ENCODE results near the gene PLCB1. TPM values are rescaled to one million over a fixed set of nuclear protein-coding genes. Genes with fewer than 3 reads are reported as not detected.

PLCB1 gene
- total and polyA plus RNA-seq, 3 experiments from 2014 or later = 8.5 to 9.9 (median 8.8) TPM

DNA sequence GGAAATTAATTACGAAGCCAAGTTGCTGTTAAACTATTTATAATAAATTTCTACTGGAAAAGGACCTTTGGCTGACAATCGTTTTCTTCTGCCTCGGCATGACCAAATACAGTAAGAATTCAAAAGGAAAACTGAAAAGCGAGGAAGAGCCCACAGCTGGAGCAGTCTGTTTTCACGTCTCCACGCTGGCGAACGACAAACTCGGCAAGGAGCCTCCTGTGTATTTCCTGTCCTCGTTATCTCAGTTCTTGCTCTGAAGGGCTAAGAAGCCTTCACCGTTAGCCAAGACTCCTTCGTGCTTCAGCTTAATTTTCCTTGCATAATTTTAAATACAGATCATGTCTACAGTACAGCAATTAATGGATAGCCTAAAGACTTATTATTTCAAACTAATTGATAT, 722.5 kb downstream of the PLCB1 start:
- Mint-ChIP-seq H3K27me3 (no peaks in the 10 kb centered on the region), H3K9me3 (no peaks in the 10 kb centered on the region), H3K4me3 (no peak overlapping the region), H3K4me1 (no peaks in the 10 kb centered on the region), H3K36me3 (peaks cover 0 to 5% (median 0%) of the 10 kb centered on the region in 3 donors), H3K27ac (no peak overlapping the region)
- no peak overlapping the region for H3K4me3 ChIP-seq (ENCODE audit: low read length)
- CTCF ChIA-PET = interaction anchor here (1.8 kb wide), 1 partner anchor 13 kb away, joined by 9 read pairs; no protein-coding TSS in a partner anchor
- H3K9me3 ChIP-seq (ENCODE audit: low read length) = no peaks in the 10 kb centered on the region
- POLR2A ChIA-PET = no interaction called here
- no peaks in the 10 kb centered on the region for H3K36me3 ChIP-seq (ENCODE audit: insufficient read depth, low read length)
- DNase-seq = no peak
- H3K27me3 ChIP-seq (ENCODE audit: insufficient read depth, low read length, poor library complexity, severe bottlenecking) = no peaks in the 10 kb centered on the region
- no peaks in the 10 kb centered on the region for H3K4me1 ChIP-seq (ENCODE audit: insufficient read depth, low read length)
- H3K27ac ChIP-seq (ENCODE audit: low read depth, low read length) = no peak overlapping the region

DNA sequence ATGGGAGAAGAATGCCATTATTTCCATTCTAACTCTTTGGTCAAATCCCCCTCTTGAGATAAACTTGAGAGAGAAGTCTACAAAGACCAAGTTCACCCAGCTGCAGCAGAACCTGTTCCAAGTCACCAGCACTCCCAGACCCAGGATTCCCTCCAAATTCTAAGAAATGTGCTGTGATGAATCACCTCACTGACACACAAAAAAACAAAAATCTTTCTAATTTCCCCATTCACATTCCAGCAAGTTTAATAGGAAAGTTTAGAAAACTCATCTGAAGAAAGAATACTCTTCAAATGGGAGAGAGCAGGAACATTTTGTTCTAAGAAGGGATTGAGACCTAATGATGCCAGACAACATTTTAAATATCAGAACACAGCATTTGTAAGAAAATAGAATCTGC, 723.2 kb downstream of the PLCB1 start:
- CTCF ChIA-PET = no interaction called here
- no peak overlapping the region for H3K4me3 ChIP-seq (ENCODE audit: low read length)
- no peaks in the 10 kb centered on the region for H3K9me3 ChIP-seq (ENCODE audit: low read length)
- no peak for DNase-seq
- Mint-ChIP-seq H3K27ac (no peak overlapping the region), H3K27me3 (no peaks in the 10 kb centered on the region), H3K9me3 (no peaks in the 10 kb centered on the region), H3K4me3 (no peak overlapping the region), H3K4me1 (no peaks in the 10 kb centered on the region), H3K36me3 (peaks cover 0 to 5% (median 0%) of the 10 kb centered on the region in 3 donors)
- H3K36me3 ChIP-seq (ENCODE audit: insufficient read depth, low read length) = no peaks in the 10 kb centered on the region
- no peak overlapping the region for H3K27ac ChIP-seq (ENCODE audit: low read depth, low read length)
- H3K4me1 ChIP-seq (ENCODE audit: insufficient read depth, low read length) = no peaks in the 10 kb centered on the region
- POLR2A ChIA-PET = no interaction called here
- H3K27me3 ChIP-seq (ENCODE audit: insufficient read depth, low read length, poor library complexity, severe bottlenecking) = no peaks in the 10 kb centered on the region

DNA sequence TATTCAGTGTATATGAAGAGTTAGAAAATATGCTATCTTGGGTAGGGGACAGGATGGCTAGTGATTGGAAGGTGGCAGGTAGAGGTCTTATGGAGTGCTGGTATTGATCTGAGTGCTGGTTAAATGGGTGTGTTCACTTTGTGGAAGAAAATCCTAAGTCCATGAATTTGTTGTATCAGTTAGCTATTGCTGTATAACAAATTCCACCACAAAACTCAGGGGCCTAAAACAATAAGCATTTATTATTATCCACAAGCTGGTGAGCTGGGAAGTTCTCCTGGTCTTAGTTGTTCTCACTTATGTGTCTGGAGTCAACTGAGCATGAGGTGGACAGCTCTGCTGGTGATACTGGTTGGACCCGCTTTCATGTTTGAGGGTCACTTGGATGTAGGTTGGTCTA, 724.6 kb downstream of the PLCB1 start:
- Mint-ChIP-seq H3K36me3 (peaks cover 0 to 5% (median 0%) of the 10 kb centered on the region in 3 donors), H3K9me3 (no peaks in the 10 kb centered on the region), H3K4me3 (no peak overlapping the region), H3K27me3 (no peaks in the 10 kb centered on the region), H3K4me1 (no peaks in the 10 kb centered on the region), H3K27ac (no peak overlapping the region)
- Histone ChIP-seq H3K27ac (ENCODE audit: low read depth, low read length) (no peak overlapping the region), H3K4me3 (ENCODE audit: low read length) (no peak overlapping the region), H3K27me3 (ENCODE audit: insufficient read depth, low read length, poor library complexity, severe bottlenecking) (no peaks in the 10 kb centered on the region), H3K4me1 (ENCODE audit: insufficient read depth, low read length) (no peaks in the 10 kb centered on the region), H3K36me3 (ENCODE audit: insufficient read depth, low read length) (no peaks in the 10 kb centered on the region), H3K9me3 (ENCODE audit: low read length) (no peaks in the 10 kb centered on the region)
- DNase-seq = no peak
- CTCF ChIA-PET = no interaction called here
- POLR2A ChIA-PET = no interaction called here

DNA sequence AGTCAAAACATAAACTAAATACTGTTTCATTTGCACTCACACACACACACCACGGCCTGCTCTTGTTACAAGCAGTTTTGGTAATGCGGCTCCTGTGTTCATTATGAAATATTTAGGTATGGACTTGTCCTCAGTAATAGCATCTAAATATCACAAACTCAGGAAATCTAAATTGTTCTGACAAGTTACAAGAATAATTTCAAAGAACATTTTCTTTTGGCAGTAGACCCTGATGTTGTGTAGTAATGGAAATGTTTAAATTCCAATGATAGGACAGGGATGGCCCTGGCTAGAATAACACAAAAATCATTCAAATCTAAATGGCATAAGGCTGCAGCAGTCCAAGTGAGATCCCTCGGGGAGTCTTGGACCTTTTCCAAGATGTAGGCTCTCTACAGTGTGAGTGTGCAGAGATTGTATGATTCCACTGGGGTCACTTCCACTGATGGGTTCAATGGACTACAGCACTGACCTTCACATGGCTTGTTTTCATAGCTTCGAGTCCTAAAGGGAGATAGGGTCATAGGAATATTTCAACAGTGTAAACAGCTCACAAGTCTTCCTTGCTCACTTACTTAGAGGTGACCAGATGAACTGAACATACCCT, 726.2 kb downstream of the PLCB1 start:
- CTCF ChIA-PET = no interaction called here
- H3K4me3 Mint-ChIP-seq = no peak overlapping the region
- H3K9me3 Mint-ChIP-seq = no peaks in the 10 kb centered on the region
- peaks cover 0 to 5% (median 0%) of the 10 kb centered on the region in 3 donors for H3K36me3 Mint-ChIP-seq
- DNase-seq = no peak
- Histone ChIP-seq H3K27ac (ENCODE audit: low read depth, low read length) (no peak overlapping the region), H3K4me3 (ENCODE audit: low read length) (no peak overlapping the region), H3K9me3 (ENCODE audit: low read length) (no peaks in the 10 kb centered on the region), H3K4me1 (ENCODE audit: insufficient read depth, low read length) (no peaks in the 10 kb centered on the region), H3K27me3 (ENCODE audit: insufficient read depth, low read length, poor library complexity, severe bottlenecking) (no peaks in the 10 kb centered on the region), H3K36me3 (ENCODE audit: insufficient read depth, low read length) (no peaks in the 10 kb centered on the region)
- H3K27ac Mint-ChIP-seq = no peak overlapping the region
- H3K4me1 Mint-ChIP-seq = no peaks in the 10 kb centered on the region
- no peaks in the 10 kb centered on the region for H3K27me3 Mint-ChIP-seq
- POLR2A ChIA-PET = no interaction called here

DNA sequence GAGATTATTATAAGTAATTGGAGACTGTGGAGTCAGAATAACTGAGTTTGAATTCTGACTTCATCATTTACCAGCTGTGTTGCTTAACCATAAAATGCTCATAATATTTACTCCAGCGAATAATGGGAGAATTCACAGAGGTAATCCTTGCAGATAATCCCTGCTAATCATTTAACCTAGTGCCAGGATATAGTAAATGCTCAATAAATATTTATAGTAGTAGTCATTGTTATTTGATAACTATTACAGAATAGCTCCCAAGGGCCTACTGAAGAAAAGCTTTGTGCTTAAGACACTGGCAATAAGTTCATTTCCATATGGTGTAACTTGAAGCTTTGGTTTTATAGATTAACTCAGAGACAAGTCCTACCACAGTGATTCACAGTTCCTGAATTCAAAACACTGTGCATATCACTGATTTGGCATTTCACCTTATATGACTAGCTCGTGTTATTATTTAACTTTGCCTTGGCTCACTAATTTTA, 728.0 kb downstream of the PLCB1 start:
- Mint-ChIP-seq H3K4me1 (no peaks in the 10 kb centered on the region), H3K9me3 (no peaks in the 10 kb centered on the region), H3K27ac (no peak overlapping the region), H3K36me3 (peaks cover 0 to 5% (median 0%) of the 10 kb centered on the region in 3 donors), H3K27me3 (no peaks in the 10 kb centered on the region), H3K4me3 (no peak overlapping the region)
- Histone ChIP-seq H3K4me1 (ENCODE audit: insufficient read depth, low read length) (no peaks in the 10 kb centered on the region), H3K4me3 (ENCODE audit: low read length) (no peak overlapping the region), H3K27me3 (ENCODE audit: insufficient read depth, low read length, poor library complexity, severe bottlenecking) (no peaks in the 10 kb centered on the region), H3K9me3 (ENCODE audit: low read length) (no peaks in the 10 kb centered on the region), H3K36me3 (ENCODE audit: insufficient read depth, low read length) (no peaks in the 10 kb centered on the region), H3K27ac (ENCODE audit: low read depth, low read length) (no peak overlapping the region)
- POLR2A ChIA-PET = no interaction called here
- CTCF ChIA-PET = no interaction called here
- DNase-seq = no peak

DNA sequence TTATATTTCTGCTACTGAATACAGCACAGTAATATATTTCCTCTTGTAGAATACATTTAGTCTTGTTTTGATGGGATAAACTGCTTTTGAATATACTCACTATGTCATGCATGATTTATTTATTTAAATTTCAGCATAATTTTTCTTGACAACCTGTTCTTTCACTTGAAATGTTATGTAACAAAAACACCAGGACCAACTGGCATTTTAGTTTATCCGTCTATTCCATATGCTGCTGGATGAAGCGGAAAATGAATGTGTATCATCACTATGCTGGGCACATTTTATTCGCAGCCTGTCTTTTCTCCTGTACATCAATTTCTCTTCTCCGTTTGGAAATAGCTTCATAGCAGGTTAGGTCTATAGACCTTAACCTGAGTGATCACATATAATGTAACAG, 730.0 kb downstream of the PLCB1 start:
- Mint-ChIP-seq H3K36me3 (no peaks in the 10 kb centered on the region), H3K27me3 (no peaks in the 10 kb centered on the region), H3K27ac (no peak overlapping the region), H3K9me3 (peaks cover 0 to 2% (median 0%) of the 10 kb centered on the region in 5 donors), H3K4me1 (no peaks in the 10 kb centered on the region), H3K4me3 (no peak overlapping the region)
- Histone ChIP-seq H3K27ac (ENCODE audit: low read depth, low read length) (no peak overlapping the region), H3K4me1 (ENCODE audit: insufficient read depth, low read length) (no peaks in the 10 kb centered on the region), H3K4me3 (ENCODE audit: low read length) (no peak overlapping the region), H3K27me3 (ENCODE audit: insufficient read depth, low read length, poor library complexity, severe bottlenecking) (no peaks in the 10 kb centered on the region), H3K36me3 (ENCODE audit: insufficient read depth, low read length) (no peaks in the 10 kb centered on the region), H3K9me3 (ENCODE audit: low read length) (no peaks in the 10 kb centered on the region)
- CTCF ChIA-PET = interaction anchor here (2.4 kb wide), 1 partner anchor 9 kb away, joined by 12 read pairs; no protein-coding TSS in a partner anchor
- DNase-seq = no peak
- POLR2A ChIA-PET = no interaction called here

DNA sequence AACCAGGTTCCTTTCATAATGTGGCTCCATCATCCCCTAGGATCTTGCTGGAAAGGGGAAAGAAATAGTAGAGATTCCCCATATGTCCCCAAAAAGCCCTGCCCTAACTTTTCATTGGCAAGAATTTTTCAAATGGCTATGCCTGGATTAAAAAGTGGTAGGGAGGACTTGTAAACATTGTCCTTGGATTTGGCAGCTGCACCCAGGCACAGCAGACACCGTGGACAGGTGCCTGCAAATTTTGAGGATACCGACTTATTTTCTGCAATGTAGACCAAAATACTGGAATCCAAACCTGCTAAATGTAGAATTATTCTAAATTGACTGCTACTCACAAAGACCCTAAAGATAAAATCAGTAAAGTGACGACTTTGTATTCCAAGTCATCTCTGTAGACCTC, 733.6 kb downstream of the PLCB1 start:
- H3K4me3 Mint-ChIP-seq = no peak overlapping the region
- ChIA-PET POLR2A (no interaction called here), CTCF (no interaction called here)
- H3K27ac Mint-ChIP-seq = no peak overlapping the region
- Histone ChIP-seq H3K36me3 (ENCODE audit: insufficient read depth, low read length) (no peaks in the 10 kb centered on the region), H3K27me3 (ENCODE audit: insufficient read depth, low read length, poor library complexity, severe bottlenecking) (no peaks in the 10 kb centered on the region), H3K4me1 (ENCODE audit: insufficient read depth, low read length) (no peaks in the 10 kb centered on the region), H3K4me3 (ENCODE audit: low read length) (no peak overlapping the region), H3K9me3 (ENCODE audit: low read length) (no peaks in the 10 kb centered on the region), H3K27ac (ENCODE audit: low read depth, low read length) (no peak overlapping the region)
- DNase-seq = no peak
- peaks cover 0 to 4% (median 2%) of the 10 kb centered on the region in 3 donors for H3K36me3 Mint-ChIP-seq
- peaks cover 0 to 2% (median 0%) of the 10 kb centered on the region in 5 donors for H3K9me3 Mint-ChIP-seq
- H3K4me1 Mint-ChIP-seq = no peaks in the 10 kb centered on the region
- no peaks in the 10 kb centered on the region for H3K27me3 Mint-ChIP-seq

DNA sequence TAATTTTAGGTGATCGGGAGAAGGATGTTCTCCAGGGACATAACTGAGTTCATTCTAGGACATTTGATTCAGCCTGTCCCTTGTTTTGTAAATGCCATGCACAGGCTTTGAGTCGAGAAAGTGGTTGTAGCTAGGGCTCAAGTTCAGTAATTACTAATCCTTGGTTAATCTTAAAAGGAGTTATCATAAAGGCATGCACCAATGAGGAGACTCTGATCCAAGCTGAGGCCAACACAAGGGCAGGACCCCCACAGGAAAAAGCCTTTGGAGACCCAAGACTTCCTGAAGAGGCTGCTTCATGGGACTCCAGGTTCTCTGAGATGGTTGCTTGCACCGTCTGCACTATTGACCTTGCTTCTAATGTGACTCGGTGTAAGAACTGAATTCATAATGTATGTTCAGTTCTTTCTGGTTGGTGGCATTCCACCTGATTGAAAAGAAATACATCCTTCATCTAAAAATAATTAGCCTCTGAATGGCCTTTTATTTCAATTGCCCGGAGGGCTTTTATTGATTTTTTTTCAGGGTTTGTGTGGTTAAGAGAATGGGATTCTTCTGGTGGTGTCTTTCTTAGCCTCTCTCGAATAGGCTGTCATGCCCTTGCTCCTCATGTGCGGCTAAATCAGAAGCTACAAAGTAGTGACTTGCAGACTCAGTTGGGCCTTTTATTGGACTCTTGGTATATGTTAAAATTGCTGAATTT, 735.1 kb downstream of the PLCB1 start:
- H3K27me3 Mint-ChIP-seq = no peaks in the 10 kb centered on the region
- no peak overlapping the region for H3K4me3 Mint-ChIP-seq
- no peak overlapping the region for H3K27ac ChIP-seq (ENCODE audit: low read depth, low read length)
- no peaks in the 10 kb centered on the region for H3K27me3 ChIP-seq (ENCODE audit: insufficient read depth, low read length, poor library complexity, severe bottlenecking)
- POLR2A ChIA-PET = no interaction called here
- no peak overlapping the region for H3K4me3 ChIP-seq (ENCODE audit: low read length)
- no peaks in the 10 kb centered on the region for H3K36me3 ChIP-seq (ENCODE audit: insufficient read depth, low read length)
- no peak overlapping the region for H3K27ac Mint-ChIP-seq
- H3K9me3 Mint-ChIP-seq = peaks cover 0 to 2% (median 0%) of the 10 kb centered on the region in 5 donors
- no peaks in the 10 kb centered on the region for H3K9me3 ChIP-seq (ENCODE audit: low read length)
- DNase-seq = no peak
- H3K36me3 Mint-ChIP-seq = peaks cover 0 to 4% (median 2%) of the 10 kb centered on the region in 3 donors
- H3K4me1 Mint-ChIP-seq = no peaks in the 10 kb centered on the region
- CTCF ChIA-PET = no interaction called here
- no peaks in the 10 kb centered on the region for H3K4me1 ChIP-seq (ENCODE audit: insufficient read depth, low read length)
